AG09309 (cell line): Measurements from ENCODE around the gene FANCF.

ENCODE experiments used
- DNase-seq: peaks from one replicate; pipeline ENCODE4 v3.0.0-alpha.2; 2010; ENCODE audit warnings: low read depth
- H3K4me3 ChIP-seq: 2 replicates; pipeline ENCODE4 v1.5.1; 2011; ENCODE audit warnings: mild to moderate bottlenecking, low read depth, low read length, moderate library complexity; ENCODE audit not compliant: control insufficient read depth
- TF ChIP-seq, protein P1 (sequence below): IDR thresholded peaks from 2 replicates; pipeline ENCODE4 v1.5.1; 2011; ENCODE audit warnings: mild to moderate bottlenecking, low read depth, low read length, inconsistent platforms; ENCODE audit not compliant: insufficient read depth, control insufficient read depth; ENCODE audit errors: missing control alignments

Gene FANCF

GRCh38 chr11:22626573-22627239 lies 1.1 kb upstream of the FANCF start:
- H3K4me3 ChIP-seq: no peak overlapping the region
- no peak for DNase-seq
- TF ChIP-seq, protein P1, sequence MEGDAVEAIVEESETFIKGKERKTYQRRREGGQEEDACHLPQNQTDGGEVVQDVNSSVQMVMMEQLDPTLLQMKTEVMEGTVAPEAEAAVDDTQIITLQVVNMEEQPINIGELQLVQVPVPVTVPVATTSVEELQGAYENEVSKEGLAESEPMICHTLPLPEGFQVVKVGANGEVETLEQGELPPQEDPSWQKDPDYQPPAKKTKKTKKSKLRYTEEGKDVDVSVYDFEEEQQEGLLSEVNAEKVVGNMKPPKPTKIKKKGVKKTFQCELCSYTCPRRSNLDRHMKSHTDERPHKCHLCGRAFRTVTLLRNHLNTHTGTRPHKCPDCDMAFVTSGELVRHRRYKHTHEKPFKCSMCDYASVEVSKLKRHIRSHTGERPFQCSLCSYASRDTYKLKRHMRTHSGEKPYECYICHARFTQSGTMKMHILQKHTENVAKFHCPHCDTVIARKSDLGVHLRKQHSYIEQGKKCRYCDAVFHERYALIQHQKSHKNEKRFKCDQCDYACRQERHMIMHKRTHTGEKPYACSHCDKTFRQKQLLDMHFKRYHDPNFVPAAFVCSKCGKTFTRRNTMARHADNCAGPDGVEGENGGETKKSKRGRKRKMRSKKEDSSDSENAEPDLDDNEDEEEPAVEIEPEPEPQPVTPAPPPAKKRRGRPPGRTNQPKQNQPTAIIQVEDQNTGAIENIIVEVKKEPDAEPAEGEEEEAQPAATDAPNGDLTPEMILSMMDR: no peak

DNA sequence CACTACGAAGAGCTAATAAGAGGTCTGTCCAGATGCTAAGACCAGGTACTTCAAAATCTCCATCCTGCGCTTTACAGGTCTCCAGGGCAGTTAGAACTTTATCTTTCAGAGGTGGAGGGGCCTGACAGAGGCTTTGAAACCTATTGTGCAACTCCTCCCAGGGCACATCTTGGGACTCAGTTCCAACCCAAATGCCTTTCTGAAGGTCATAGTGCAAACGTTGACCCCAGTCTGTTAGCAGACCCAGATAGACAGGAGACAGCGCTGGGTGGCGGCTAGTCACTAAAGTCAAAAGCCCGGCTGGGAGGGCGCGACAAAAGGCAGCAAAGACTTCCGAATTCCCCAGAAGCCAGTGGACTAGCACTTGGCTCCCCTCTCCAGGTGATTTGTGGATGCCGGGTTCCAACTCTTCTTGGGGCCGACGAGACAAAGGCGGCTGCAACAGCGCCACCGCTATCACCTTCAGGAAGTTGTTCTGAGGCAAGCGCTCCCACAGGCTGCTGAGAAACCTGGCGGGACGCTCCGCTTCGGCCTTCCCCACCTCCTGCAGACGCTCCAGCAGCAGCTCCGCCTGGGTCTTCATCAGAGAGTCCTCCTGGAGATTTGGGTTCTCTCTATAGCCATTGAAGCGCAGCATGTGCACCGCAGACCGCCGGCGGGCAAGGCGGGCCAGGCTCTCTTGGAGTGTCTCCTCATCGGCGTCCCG lies 728 bp downstream of the FANCF start:
- TF ChIP-seq, protein P1: peak; percentile 56
- H3K4me3 ChIP-seq: peak overlapping the region; percentile 99
- peak; percentile 13 for DNase-seq

DNA sequence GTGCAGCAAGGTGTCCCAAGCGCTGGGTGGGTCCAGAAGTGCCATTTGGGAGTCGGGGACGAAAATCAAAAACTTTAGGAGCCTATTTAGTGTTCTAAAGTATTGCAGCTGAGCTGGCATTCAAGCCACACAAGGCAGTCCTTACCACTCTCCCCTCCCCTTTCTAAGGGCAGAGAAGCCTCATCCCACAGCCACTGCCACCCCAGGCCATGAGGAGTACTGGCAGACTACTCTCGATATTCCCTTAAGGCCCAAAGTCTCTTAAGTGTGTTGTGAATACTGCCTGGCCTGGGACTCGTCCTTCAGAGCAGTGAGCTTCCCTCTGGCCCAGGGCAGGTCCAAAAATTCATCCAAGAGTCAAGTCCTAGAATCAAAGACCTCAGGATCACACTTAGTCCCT lies 7.8 kb downstream of the FANCF start:
- TF ChIP-seq, protein P1: no peak
- DNase-seq: no peak
- no peak overlapping the region for H3K4me3 ChIP-seq

DNA sequence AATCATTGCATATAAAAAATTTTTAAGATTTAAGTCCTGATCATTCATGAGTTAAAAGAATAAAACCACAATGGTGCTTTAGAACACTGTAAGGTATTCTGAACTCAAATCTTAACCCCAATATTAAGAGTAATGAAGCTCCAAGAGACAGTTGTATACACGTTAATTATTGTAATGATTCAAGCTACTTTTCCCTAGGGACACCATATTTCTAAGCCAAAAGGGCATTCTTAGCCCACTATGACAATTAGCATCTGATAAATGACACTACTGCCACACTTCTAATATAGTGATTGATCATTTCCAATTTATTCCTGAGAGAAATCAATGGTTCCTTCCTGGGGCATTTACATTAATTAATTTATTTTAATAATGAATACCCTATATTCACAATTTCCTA lies 21.7 kb downstream of the FANCF start:
- TF ChIP-seq, protein P1: no peak
- H3K4me3 ChIP-seq: no peak overlapping the region
- DNase-seq: no peak

GRCh38 chr11:22602504-22602903 lies 23.1 kb downstream of the FANCF start:
- H3K4me3 ChIP-seq: no peak overlapping the region
- TF ChIP-seq, protein P1: no peak
- DNase-seq: no peak

GRCh38 chr11:22599458-22599857 lies 26.2 kb downstream of the FANCF start:
- no peak overlapping the region for H3K4me3 ChIP-seq
- TF ChIP-seq, protein P1: no peak

DNA sequence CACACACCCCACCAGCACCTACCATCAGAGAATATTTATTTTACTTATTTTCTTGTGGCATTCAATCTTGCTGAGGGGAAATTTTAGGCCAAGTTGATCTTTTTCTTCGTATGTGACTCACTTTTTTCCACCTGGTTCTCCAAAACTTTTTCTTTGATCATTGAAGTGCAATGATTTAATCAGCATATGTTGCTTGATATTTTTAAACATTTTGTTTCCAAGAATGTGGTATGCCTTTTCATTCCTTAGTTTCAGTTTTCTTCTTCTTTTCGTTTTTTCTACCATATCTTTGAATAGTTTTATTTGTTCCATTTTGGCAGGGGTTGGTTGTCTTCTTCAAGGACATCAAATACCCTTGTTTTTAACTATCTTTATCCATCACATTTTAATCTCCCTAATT lies 28.6 kb downstream of the FANCF start:
- TF ChIP-seq, protein P1: no peak
- no peak overlapping the region for H3K4me3 ChIP-seq
- no peak for DNase-seq

More at GRCh38 chr11:22599458-22599857, 26.2 kb downstream of the FANCF start:
- no peak for DNase-seq
